Colon (tissue), 2 donors: ENCODE data around the gene TMEM14B.
"Not testable (repeated sequence)": the region's sequence is repeated elsewhere in the genome, so short reads cannot be mapped to it uniquely, and the experiment has no call there.

ENCODE experiments used
- FAIRE-seq: peaks from 2 replicates; lab custom pipeline; 2012; peaks lifted over from hg19 to GRCh38; lab: Jason Lieb, UNC
- donor health status: control.
- donor health status: control.

The TMEM14B gene

DNA sequence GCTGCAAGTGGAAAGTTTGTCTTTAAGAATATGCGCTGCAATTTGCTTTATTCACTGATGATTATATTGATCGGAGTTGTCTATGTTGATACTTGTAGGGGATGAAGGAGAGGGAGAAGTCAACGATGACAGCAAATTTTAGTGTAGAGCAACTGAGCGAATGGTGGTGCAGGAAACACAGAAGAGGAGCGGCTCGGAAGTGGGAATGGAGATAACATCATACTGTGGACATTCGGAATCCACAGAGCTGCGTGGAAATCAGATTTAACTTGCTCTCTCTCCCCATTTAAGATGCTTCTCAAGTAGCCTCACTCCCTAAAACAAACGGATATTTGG is 722 bp upstream of the TMEM14B start:
- no peak for FAIRE-seq

DNA sequence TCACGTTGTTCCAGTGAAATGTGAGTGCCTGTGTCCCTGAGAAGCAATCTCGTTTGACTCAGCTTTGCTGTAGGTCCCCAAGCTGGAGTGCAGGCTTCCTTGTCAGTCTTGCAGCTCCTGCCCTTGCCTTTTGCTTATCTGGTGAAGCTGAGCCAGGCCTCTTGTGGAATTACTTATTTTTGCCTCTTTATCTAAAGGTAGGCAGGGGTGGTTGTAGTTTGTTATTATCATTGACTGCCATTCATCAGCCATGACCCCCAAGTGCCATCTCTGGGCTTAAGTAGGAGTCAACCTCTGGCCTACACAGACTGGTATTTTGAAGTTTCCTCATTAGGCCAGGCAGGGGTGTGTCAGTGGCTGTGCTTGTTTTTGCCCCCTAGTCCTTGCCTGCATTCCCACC is 2.1 kb downstream of the TMEM14B start:
- no peak for FAIRE-seq

DNA sequence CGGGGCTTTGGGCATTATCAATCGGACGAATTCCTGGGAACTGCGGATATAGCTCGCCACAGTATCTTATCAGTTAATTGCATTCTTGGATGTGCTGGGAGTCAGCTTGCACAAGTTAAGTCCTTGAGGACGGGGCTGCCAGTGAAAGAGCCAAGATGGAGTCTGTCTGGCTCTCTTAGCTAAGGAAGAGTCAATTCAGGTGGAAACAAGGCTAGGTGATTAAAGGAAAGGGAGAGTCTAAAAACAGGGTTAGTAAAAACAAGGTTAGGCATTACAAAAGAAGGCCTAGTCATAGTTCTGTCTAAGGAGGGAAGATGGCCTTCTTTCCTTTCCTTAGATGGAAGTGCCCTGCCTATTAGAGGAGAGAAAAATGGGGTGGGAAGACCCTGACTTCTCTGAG is 3.0 kb downstream of the TMEM14B start:
- FAIRE-seq, result not testable (repeated sequence)

DNA sequence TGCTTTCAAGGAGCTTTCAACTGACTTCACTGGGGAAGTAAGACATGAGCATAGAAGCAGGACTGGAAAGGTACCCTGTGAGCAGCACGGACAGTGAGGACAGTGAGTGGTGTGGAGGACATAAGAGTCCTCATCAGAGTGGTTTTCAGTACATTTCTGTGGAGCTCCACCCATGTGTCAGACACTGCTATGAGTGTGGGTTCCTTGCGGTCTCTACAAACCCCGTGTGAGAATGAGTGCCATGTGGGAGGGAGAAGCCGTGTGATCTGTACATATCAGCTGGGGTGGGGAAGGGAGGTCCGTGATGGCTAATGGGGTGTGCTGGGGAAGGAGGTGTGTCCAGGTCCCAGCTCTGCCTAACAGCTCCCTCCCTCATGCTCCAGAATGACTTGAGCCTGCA is 4.2 kb downstream of the TMEM14B start:
- FAIRE-seq, result not testable (repeated sequence)

DNA sequence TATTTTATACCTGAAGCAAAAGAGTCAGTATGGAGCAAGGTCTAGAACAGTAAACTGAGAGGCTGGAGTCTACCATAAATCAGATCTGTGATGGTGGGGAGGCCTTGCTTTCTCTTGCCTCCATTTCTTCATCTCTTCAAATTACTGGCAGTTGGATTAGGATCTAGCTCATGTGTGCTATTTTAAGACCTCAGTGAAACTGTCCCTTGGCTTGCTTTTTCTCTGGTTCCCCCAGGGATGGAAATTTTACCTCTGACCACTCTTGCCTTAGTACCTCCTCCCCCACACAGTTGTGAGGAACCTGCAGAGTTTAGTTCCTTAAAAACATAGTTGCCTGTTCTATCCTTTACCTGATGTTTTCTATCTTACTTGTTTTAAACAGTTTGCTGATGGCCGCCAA is 8.5 kb downstream of the TMEM14B start:
- no peak for FAIRE-seq

DNA sequence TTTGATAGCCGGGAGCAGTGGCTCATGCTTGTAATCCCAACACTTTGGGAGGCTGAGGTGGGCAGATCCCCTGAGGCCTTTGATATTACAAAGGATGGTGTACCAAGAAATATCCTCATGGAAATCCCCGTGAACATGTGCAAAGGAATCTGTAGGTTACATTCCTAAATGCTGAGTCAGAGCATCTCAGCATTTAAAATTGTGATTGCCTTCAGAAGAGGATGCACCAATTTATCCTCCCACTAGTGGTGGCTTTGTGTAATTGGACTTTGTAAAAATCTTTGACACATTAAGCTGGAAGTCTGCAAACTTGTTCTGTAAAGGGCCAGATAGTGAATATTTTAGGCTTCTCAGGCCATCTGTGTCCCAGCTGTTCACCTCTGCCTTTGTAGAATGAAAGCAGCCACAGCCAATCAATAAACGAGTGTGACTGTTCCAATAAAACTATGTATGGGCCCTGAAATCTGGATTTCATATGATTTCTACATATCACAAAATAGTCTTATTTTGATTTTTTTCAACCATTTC is 11.8 kb downstream of the TMEM14B start:
- FAIRE-seq, result no peak

DNA sequence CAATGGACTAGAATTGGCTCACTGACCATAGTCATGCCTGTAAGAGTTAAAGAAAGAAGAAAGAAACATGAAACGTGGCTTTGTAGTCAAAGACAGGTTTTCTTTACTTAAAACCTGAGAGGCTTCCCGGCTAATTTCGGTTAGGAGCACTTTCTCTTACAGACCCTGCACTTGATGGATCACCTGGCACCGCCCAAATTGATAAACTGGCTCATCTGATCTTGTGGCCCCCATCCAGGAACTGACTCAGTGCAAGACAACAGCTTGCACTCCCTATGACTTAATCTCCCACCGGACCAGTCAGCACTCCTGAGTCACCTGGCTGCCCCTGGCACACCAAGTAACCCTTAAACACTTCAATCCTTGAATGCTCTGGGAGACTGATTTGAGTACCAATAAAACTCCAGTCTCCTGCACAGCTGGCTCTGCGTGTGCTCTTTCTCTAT is 12.3 kb downstream of the TMEM14B start:
- no peak for FAIRE-seq

DNA sequence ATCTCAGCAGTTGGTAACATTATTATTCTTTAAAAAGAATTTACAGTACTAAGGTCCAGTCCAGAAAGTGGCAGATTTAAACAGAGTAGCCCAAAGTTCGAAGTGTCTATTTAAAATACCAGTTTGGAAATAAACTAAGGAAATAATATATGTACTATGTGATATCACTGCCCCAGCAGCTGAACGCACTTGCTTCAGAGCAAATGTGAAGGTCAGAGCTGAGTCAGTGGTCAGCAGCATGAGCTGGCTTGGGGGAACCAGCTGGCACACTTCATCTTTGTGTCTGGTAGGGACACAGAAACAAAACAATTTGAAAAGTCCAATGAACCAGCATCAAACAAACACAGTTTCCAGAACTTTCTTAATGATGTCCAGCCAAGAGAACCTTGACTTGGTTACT is 15.4 kb downstream of the TMEM14B start:
- FAIRE-seq, result no peak

DNA sequence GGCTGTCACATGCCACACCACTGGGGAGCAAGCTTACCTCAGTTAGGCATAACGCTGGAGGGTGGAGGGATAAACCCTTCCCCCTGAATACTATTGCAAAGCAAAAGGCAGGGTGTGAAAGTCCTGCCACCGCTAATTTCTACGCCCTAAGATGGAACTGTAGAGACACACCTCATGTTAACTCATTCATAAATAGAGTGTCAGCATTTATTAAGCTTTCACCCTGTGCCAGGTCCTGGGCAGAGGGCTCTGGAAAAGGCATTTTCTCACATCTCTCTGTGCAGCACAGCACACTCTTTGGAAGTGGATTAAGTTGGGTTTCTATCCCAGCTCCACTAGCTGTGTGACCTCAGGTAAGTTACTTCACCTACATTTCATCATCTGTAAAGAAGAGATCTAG is 21.8 kb downstream of the TMEM14B start:
- FAIRE-seq, result no peak

DNA sequence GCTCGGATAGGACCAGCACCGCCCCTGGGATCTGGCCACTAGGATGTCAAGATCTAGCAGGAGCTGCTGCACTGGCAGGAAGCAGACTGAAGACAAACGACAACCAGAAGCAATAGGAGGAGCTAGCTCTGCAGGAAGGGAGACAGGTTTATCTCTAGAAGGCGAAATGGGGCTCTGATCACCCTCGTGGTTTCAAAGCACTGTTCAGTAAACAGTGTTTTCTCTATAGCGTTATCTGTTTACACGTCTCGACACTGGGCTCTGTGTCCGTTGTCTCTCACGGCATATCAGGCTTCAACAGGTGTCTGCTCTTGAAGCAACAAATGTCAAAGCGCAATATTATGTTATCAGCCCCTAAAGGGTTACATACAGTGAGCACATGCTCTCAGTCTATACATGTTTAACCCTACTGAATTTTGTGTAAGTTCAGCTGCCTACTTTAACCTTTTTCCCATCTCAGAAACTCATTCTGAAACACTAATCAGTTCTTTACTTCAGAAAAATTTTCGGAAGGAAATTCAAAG is 23.8 kb downstream of the TMEM14B start:
- FAIRE-seq, result no peak

DNA sequence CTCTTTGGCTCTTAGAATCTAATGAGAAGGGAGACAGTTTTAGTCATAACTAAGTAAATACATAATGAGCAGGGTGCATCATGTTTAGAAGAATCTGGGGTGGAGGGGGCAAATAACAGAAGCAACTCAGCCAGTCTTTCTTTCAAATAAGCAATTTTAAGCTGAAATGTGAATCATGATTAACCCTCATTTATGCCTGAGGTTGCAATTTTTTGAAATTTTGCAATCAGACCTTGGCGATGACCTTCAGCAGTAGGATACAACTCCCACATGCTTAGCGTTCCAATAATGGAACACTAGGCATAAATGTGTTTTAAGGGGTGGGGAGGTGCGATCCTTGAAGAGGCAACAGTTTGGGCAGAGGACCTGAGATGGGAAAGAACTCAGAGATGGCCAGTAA is 30.6 kb downstream of the TMEM14B start:
- no peak for FAIRE-seq

DNA sequence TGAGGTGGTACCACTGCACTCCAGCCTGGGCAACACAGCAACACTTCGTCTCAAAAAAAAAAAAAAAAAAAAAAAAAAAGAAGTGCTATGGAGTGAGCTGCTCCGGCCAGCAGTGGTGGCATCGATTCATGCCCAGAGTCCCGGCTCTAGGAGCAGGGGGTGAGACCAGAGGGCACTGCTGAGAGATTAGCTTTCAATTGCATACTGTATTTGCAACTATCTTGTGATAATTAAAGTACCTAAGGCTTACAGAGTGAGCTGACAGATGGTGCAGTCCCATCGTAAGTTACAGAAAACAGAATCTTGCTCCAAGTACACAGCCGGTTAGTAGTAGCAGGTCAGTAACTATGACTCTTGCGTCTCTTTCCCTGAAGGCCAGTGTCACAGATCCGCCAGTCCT is 31.5 kb downstream of the TMEM14B start:
- FAIRE-seq, result no peak

DNA sequence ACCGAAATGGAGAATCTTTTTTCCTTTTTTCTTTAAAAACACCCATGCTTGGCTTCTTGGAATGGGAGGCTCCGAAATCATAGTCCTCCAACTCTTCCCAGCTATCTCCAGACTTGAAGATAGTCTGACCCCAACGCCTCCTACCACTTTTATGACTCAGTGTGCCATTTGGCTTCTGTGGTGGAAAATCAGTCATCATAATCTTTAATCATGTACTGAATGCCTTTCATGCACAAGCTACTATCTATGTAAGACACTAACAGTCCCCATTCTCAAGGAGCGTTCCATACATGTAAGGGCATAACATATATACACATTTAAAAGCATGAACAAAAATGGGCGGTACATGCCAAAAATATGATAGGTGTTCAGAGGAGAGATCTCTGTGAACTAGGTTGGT is 44.1 kb downstream of the TMEM14B start:
- no peak for FAIRE-seq

DNA sequence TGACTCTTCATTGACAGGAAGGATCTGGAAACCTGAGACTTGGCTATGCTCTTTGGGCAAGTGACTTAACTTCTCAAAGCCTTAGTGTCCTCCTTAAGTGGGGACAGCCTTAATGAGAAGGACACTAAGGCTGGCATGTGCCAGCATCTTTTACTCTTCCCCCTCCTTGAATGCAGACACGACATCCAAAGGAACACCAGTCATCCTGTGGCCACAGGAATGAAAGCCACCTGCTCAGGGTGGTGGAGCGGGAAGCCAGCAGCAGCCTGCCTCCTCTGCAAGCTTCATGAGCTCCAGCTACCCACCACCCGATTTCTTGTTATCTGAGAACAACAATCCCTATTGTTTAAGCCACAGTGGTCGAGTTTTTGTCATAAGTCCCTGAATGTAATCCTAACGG is 44.5 kb downstream of the TMEM14B start:
- no peak for FAIRE-seq

DNA sequence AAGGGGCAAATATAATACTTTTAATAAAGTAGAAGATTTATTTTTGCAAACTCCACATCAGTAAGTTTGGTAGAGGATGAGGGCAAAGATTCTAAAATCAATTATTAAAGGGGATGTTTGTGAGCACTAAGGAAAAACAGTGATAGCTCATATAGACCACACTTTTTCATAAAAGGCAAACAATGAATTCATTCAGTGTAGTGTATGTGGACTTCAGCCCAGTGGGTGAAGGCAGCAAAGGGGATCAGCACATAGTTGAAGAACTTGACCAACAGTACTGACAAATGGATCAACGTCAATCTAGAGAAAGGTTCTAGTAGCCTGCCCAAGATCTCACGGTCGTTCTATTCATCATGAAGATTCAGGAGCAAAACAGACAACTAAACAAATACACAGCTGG is 45.4 kb downstream of the TMEM14B start:
- no peak for FAIRE-seq

DNA sequence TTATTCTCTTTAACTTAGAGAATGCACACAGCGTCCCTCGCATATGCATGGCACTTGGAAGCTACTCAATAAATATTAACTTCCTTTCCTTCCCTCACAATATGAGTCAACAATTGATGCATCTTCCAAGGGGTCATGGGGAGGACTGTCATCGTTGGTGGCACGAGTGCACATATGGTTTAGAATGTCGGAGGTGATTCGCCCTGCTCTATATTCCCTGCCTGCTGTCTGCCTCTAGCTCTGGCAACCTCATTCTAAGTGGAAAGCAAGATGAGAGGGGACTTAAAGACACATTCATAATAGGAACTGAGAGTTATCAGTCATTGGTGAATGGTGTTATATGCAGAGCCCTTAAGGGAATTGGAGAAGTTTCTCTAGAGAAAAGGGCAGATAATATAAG is 46.1 kb downstream of the TMEM14B start:
- FAIRE-seq, result no peak

DNA sequence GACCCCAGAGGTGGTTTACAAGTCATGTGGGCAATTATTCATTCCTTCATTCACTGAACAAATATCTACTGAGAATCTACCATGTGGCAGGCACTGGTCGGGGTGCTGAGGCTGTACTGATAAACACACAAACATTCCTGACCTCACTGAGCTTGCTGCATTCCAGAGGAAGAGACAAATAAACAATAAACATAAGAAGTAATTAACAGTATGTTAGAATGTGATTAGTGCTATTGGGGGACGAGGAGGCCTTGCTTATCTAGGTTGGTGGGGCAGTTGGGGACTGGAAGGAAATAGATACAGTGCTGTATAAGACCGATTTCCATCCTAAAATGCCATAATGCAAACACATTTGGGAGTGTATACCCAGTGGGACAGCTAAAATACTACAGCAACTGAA is 46.6 kb downstream of the TMEM14B start:
- no peak for FAIRE-seq

DNA sequence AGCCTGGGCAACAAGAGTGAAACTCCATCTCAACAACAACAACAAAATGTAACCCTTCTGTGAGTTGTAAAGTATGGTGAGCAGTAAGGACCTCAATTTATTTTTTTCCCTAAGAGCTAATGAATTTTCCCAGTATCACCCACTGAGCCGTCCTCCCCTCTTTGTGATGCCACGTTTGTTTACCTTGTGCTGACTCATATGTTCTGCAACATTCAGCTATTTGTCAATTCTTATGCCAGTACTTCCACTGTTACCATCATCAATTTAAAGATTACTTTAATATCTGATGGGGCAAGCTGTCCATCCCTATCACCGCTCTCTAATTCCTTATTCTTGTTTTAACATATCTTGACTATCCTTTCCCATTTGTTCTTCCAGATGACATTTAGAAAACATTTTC is 53.2 kb downstream of the TMEM14B start:
- FAIRE-seq, result no peak

DNA sequence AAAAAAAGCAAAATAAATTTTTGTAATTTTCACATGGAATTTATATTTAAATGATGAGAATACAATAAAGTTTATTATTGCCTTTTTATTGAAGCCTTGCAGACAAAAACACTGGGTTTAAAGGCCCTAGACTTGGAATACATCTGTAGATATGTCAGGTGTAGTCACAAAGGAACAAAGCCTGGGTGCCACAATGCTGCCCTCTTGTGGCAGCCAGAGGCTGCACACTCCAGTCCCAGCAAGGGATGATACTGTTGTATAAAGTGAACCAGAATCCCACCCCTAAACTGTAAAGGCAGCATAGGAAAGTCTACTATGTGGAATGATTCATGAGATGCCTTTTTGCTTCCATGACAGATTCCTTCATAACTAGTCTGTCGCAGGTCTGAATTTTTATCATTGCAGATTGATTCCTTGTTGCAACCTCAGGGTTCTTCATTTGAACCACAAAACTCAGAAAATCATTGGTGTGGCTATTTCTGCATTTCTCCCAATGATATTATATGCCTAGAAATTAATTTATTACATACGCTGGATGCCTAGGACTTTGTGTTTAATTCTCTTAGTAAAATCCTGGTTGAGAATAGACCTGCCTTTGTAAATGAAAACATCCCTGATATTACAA is 53.7 kb downstream of the TMEM14B start:
- FAIRE-seq, result peak; percentile 55
